K562 (cell line): ENCODE measurements around the gene SDR42E2. TPM values are rescaled to one million over a fixed set of nuclear protein-coding genes. Genes with fewer than 3 reads are reported as not detected.

Experiments
- KAT2B ChIP-seq: IDR thresholded peaks from one replicate; pipeline ENCODE4 v1.6.1; 2012; ENCODE audit warnings: low read depth, mild to moderate bottlenecking, control low read depth, inconsistent platforms, low read length, moderate library complexity
- MCM7 ChIP-seq, 2 experiments: fragments of 450-650 bp; IDR thresholded peaks; 2 replicates each; pipeline ENCODE4 v1.6.1; 2016 to 2018
- PHF8 ChIP-seq: fragments of 200-600 bp; sonication (generic); IDR thresholded peaks from 2 replicates; pipeline ENCODE4 v1.6.1; 2012; ENCODE audit warnings: mixed run types, mild to moderate bottlenecking, inconsistent platforms, low read length, moderate library complexity, borderline replicate concordance
- RBM15 ChIP-seq: fragments of 200-400 bp; formaldehyde crosslinking; IDR thresholded peaks from 2 replicates; pipeline ENCODE4 v1.6.1; 2018; ENCODE audit warnings: mild to moderate bottlenecking, low read length, moderate library complexity; ENCODE audit not compliant: insufficient read depth
- SAP30 ChIP-seq: fragments of 200-600 bp; sonication (generic); IDR thresholded peaks from 2 replicates; pipeline ENCODE4 v1.6.1; 2012; ENCODE audit warnings: borderline replicate concordance, low read depth, mild to moderate bottlenecking, moderate library complexity, low read length, control low read depth, inconsistent platforms; ENCODE audit not compliant: insufficient read depth, poor library complexity, severe bottlenecking
- SRF ChIP-seq, 2 experiments: fragments of 250-450, 450-650 bp in 1 of 2; sonication (Bioruptor Pico) in 1 of 2; sonication (generic) in 1 of 2; formaldehyde crosslinking; IDR thresholded peaks; 2 replicates each; pipeline versions ENCODE4 v1.5.0 to v1.5.1; 2020 to 2022; ENCODE audit warnings: mild to moderate bottlenecking in 1 of 2, missing genetic modification reagents in 1 of 2
- TEAD1 ChIP-seq, 2 experiments: fragments of 450-650 bp in 1 of 2; sonication (generic) in 1 of 2; formaldehyde crosslinking; IDR thresholded peaks; 2 replicates each; pipeline versions ENCODE4 v1.4.0 to v1.8.0; 2020 to 2022; ENCODE audit warnings: mild to moderate bottlenecking in 2 of 2, missing genetic modification reagents in 1 of 2
- ZFPM2 ChIP-seq: fragments of 250-450 bp; sonication (Bioruptor Pico); IDR thresholded peaks from 2 replicates; pipeline ENCODE4 v1.5.1; 2022; ENCODE audit warnings: mild to moderate bottlenecking
- ZNF121 ChIP-seq: sonication (generic); formaldehyde crosslinking; conservative IDR thresholded peaks from 2 replicates; pipeline ENCODE4 v1.8.0; 2022; ENCODE audit warnings: missing genetic modification reagents
- ZNF764 ChIP-seq: fragments of 250-450 bp; sonication (Bioruptor Pico); IDR thresholded peaks from 2 replicates; pipeline ENCODE4 v1.4.0; 2020; ENCODE audit warnings: low read depth, mild to moderate bottlenecking, moderate library complexity
- polyA plus RNA-seq, 8 experiments: library from polyadenylated mRNA; depleted of rRNA in 4 of 8; stranded (reverse) in 5 of 8; unstranded in 3 of 8; fragments of >200 nt; fragmentation: Nextera tagmentation in 2 of 8; fragmentation: Illumina TruSeq in 1 of 8; extraction: Ambion mirVana in 2 of 8; extraction: Trizol in 1 of 8; gene quantifications; 2 replicates each; pipeline versions ENCODE4 v1.2.1 to v1.2.3, GENCODE V29; 2011 to 2014; ENCODE audit warnings: inconsistent platforms in 1 of 8, missing spikeins in 1 of 8
- total RNA-seq, 7 experiments: library from RNA; depleted of rRNA in 6 of 7; stranded (reverse); fragments of >200 nt in 6 of 7; fragmentation: Illumina TruSeq in 2 of 7; extraction: Trizol in 2 of 7; gene quantifications; 2 replicates each; pipeline versions ENCODE4 v1.2.1 to v1.2.3, GENCODE V29; 2011 to 2021; ENCODE audit warnings: low replicate concordance in 1 of 7
- TF ChIP-seq, protein P1 (sequence below): fragments of 450-650 bp; IDR thresholded peaks from 2 replicates; pipeline ENCODE4 v1.6.1; 2016
- TF ChIP-seq, protein P2 (sequence below): fragments of 450-650 bp; IDR thresholded peaks from 2 replicates; pipeline ENCODE4 v1.7.0; 2016; ENCODE audit warnings: borderline replicate concordance
- TF ChIP-seq, protein P3 (sequence below): fragments of 250-450 bp; sonication (Bioruptor Pico); IDR thresholded peaks from 2 replicates; pipeline ENCODE4 v1.4.0; 2020
- TF ChIP-seq, protein P4 (sequence below): fragments of 450-650 bp; IDR thresholded peaks from 2 replicates; pipeline ENCODE4 v1.6.1; 2017; ENCODE audit warnings: antibody characterized with exemption, mild to moderate bottlenecking

Gene SDR42E2
- total and polyA plus RNA-seq, 9 of the 15 experiments (the other 6 are each of a cell fraction or from before 2014, with no cell fraction given), result 0.03 to 0.07 (median 0.04) TPM; not detected in 4

DNA sequence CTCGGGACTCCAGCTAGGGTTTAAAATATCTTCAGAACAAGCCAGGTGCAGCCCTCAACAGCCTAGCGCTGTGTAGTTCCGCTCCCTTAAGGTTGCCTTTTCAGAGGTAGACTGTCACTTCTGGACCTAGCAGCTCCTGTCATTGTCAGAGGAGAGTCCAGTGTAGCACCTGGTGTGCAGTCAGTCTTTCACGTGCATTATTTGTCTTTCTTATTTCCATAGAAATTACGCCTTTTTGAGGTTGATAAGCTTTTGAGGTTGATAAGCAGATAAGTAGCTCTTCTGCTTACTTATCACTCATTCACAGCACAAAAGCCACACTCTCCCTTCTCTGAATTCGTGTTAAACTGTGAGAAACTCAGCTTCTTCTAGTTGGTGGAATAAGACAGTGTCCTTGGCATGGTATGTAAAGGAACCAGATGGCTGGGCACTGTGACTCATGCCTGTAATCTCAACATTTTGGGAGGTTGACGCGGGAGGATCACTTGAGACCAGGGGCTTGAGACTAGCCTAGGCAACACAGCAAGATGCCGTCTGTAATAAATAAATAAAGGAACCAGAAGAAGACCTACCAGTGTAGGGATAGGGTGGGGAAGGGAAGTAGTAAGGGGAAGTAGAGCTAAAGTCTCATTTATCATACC, 54.0 kb downstream of the SDR42E2 start (continued):
- TF ChIP-seq RBM15 (no peak), ZFPM2 (no peak), SRF (CRISPR knock-in tag; IDR thresholded peaks at IDR 0.05) (no peak), PHF8 (no peak), MCM7 (IDR thresholded peaks at IDR 0.05) (no peak), SAP30 (no peak), KAT2B (no peak), ZNF121 (no peak), TEAD1 (CRISPR knock-in tag; IDR thresholded peaks at IDR 0.05) (peak; percentile 19 to 57; a peak in 1 of 4 replicates), ZNF764 (CRISPR knock-in tag) (no peak)
- TF ChIP-seq, protein P1, sequence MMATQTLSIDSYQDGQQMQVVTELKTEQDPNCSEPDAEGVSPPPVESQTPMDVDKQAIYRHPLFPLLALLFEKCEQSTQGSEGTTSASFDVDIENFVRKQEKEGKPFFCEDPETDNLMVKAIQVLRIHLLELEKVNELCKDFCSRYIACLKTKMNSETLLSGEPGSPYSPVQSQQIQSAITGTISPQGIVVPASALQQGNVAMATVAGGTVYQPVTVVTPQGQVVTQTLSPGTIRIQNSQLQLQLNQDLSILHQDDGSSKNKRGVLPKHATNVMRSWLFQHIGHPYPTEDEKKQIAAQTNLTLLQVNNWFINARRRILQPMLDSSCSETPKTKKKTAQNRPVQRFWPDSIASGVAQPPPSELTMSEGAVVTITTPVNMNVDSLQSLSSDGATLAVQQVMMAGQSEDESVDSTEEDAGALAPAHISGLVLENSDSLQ, result peak; percentile 26; the same call in 1 of the 2 replicates
- TF ChIP-seq, protein P2, sequence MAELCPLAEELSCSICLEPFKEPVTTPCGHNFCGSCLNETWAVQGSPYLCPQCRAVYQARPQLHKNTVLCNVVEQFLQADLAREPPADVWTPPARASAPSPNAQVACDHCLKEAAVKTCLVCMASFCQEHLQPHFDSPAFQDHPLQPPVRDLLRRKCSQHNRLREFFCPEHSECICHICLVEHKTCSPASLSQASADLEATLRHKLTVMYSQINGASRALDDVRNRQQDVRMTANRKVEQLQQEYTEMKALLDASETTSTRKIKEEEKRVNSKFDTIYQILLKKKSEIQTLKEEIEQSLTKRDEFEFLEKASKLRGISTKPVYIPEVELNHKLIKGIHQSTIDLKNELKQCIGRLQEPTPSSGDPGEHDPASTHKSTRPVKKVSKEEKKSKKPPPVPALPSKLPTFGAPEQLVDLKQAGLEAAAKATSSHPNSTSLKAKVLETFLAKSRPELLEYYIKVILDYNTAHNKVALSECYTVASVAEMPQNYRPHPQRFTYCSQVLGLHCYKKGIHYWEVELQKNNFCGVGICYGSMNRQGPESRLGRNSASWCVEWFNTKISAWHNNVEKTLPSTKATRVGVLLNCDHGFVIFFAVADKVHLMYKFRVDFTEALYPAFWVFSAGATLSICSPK, result no peak
- TF ChIP-seq, protein P3, sequence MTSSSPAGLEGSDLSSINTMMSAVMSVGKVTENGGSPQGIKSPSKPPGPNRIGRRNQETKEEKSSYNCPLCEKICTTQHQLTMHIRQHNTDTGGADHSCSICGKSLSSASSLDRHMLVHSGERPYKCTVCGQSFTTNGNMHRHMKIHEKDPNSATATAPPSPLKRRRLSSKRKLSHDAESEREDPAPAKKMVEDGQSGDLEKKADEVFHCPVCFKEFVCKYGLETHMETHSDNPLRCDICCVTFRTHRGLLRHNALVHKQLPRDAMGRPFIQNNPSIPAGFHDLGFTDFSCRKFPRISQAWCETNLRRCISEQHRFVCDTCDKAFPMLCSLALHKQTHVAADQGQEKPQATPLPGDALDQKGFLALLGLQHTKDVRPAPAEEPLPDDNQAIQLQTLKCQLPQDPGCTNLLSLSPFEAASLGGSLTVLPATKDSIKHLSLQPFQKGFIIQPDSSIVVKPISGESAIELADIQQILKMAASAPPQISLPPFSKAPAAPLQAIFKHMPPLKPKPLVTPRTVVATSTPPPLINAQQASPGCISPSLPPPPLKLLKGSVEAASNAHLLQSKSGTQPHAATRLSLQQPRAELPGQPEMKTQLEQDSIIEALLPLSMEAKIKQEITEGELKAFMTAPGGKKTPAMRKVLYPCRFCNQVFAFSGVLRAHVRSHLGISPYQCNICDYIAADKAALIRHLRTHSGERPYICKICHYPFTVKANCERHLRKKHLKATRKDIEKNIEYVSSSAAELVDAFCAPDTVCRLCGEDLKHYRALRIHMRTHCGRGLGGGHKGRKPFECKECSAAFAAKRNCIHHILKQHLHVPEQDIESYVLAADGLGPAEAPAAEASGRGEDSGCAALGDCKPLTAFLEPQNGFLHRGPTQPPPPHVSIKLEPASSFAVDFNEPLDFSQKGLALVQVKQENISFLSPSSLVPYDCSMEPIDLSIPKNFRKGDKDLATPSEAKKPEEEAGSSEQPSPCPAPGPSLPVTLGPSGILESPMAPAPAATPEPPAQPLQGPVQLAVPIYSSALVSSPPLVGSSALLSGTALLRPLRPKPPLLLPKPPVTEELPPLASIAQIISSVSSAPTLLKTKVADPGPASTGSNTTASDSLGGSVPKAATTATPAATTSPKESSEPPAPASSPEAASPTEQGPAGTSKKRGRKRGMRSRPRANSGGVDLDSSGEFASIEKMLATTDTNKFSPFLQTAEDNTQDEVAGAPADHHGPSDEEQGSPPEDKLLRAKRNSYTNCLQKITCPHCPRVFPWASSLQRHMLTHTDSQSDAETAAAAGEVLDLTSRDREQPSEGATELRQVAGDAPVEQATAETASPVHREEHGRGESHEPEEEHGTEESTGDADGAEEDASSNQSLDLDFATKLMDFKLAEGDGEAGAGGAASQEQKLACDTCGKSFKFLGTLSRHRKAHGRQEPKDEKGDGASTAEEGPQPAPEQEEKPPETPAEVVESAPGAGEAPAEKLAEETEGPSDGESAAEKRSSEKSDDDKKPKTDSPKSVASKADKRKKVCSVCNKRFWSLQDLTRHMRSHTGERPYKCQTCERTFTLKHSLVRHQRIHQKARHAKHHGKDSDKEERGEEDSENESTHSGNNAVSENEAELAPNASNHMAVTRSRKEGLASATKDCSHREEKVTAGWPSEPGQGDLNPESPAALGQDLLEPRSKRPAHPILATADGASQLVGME, result no peak
- TF ChIP-seq, protein P4, sequence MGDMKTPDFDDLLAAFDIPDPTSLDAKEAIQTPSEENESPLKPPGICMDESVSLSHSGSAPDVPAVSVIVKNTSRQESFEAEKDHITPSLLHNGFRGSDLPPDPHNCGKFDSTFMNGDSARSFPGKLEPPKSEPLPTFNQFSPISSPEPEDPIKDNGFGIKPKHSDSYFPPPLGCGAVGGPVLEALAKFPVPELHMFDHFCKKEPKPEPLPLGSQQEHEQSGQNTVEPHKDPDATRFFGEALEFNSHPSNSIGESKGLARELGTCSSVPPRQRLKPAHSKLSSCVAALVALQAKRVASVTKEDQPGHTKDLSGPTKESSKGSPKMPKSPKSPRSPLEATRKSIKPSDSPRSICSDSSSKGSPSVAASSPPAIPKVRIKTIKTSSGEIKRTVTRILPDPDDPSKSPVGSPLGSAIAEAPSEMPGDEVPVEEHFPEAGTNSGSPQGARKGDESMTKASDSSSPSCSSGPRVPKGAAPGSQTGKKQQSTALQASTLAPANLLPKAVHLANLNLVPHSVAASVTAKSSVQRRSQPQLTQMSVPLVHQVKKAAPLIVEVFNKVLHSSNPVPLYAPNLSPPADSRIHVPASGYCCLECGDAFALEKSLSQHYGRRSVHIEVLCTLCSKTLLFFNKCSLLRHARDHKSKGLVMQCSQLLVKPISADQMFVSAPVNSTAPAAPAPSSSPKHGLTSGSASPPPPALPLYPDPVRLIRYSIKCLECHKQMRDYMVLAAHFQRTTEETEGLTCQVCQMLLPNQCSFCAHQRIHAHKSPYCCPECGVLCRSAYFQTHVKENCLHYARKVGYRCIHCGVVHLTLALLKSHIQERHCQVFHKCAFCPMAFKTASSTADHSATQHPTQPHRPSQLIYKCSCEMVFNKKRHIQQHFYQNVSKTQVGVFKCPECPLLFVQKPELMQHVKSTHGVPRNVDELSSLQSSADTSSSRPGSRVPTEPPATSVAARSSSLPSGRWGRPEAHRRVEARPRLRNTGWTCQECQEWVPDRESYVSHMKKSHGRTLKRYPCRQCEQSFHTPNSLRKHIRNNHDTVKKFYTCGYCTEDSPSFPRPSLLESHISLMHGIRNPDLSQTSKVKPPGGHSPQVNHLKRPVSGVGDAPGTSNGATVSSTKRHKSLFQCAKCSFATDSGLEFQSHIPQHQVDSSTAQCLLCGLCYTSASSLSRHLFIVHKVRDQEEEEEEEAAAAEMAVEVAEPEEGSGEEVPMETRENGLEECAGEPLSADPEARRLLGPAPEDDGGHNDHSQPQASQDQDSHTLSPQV, result peak; percentile 26; the same call in 1 of the 2 replicates
